ENCODE measurements around the gene TPD52L3. TPM values are rescaled to one million over a fixed set of nuclear protein-coding genes. Genes with fewer than 3 reads are reported as not detected.

The TPD52L3 gene
- not detected in 2 replicates for polyA plus RNA-seq (2011; rRNA removed)
- not detected in 2 replicates for polyA minus RNA-seq (2011; rRNA and poly(A)+ RNA removed)

DNA sequence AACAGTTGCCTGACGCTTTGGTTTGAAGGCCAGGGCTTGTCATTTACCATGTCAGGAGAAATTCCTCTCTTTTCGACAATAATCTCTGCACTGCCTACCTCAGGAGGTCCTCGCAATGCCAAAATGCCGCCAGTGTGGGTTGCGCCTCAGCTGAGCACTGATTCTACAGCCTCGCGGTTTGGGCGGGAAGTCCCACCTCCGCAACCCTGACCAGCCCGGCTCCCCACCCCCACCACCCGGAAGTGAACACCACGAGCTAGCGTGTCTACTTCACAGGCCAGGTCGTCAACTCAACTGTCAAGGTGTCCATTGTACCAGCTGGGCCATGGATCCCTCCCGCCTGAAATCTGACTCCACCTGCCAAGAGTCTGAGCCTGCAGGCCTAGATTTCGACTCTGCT lies at the start of gene TPD52L3:
Gene TPD52L3, plus strand, starts transcription at position 273 of the 400 bp plus-strand sequence. CDS start 221 bp downstream, outside the sequence.
- POLR2A ChIA-PET = no interaction called here
- TF ChIP-seq, protein P1, sequence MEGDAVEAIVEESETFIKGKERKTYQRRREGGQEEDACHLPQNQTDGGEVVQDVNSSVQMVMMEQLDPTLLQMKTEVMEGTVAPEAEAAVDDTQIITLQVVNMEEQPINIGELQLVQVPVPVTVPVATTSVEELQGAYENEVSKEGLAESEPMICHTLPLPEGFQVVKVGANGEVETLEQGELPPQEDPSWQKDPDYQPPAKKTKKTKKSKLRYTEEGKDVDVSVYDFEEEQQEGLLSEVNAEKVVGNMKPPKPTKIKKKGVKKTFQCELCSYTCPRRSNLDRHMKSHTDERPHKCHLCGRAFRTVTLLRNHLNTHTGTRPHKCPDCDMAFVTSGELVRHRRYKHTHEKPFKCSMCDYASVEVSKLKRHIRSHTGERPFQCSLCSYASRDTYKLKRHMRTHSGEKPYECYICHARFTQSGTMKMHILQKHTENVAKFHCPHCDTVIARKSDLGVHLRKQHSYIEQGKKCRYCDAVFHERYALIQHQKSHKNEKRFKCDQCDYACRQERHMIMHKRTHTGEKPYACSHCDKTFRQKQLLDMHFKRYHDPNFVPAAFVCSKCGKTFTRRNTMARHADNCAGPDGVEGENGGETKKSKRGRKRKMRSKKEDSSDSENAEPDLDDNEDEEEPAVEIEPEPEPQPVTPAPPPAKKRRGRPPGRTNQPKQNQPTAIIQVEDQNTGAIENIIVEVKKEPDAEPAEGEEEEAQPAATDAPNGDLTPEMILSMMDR (IDR thresholded peaks at IDR 0.05; ENCODE audit: insufficient read depth, low read depth, low read length) = no peak
- CTCF ChIA-PET = interaction anchor here (0.5 to 1.3 kb wide), 5 partner anchors 19 to 284 kb away, joined by 3 to 5 read pairs (median 3); no protein-coding TSS in a partner anchor

DNA sequence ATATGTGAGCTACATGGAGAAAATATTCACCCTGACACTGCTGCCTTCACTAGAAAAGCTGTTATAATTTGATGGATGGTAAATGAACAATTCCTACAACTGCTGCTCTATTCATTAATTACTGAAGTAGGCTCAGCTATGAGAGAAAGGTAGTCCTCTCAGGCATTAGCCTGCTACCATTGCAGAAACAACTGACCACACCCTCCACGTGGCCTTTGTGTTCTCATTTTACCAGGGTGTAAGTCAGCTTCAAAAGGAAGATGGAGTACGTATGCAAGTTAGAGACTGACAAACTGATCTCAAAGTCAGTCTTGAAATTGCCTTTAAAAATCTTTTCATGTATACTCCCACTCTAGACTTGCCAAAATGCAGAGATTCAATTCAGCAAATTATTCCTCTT lies 26.3 kb upstream of the TPD52L3 start:
- DNase-seq (ENCODE audit: low read depth) = no peak
- TF ChIP-seq, protein P1 (IDR thresholded peaks at IDR 0.05; ENCODE audit: insufficient read depth, low read depth, low read length) = no peak
- POLR2A ChIA-PET = no interaction called here
- H3K27me3 ChIP-seq (ENCODE audit: control insufficient read depth, insufficient read depth, low read length) = no peaks in the 10 kb centered on the region
- H3K36me3 ChIP-seq (ENCODE audit: control insufficient read depth, insufficient read depth, low read length) = no peaks in the 10 kb centered on the region
- CTCF ChIA-PET = interaction anchor here (0.7 to 0.9 kb wide), 2 partner anchors 247 to 252 kb away, joined by 3 read pairs; no protein-coding TSS in a partner anchor
- no peak overlapping the region for H3K4me3 ChIP-seq (ENCODE audit: low read depth, low read length)

More for the DNA sequence above, at the start of gene TPD52L3:
- Histone ChIP-seq H3K36me3 (ENCODE audit: control insufficient read depth, insufficient read depth, low read length) (no peaks in the 10 kb centered on the region), H3K4me3 (ENCODE audit: low read depth, low read length) (no peak within 1 kb of the TSS), H3K27me3 (ENCODE audit: control insufficient read depth, insufficient read depth, low read length) (no peaks in the 10 kb centered on the region)
- DNase-seq (ENCODE audit: low read depth) = no peak

DNA sequence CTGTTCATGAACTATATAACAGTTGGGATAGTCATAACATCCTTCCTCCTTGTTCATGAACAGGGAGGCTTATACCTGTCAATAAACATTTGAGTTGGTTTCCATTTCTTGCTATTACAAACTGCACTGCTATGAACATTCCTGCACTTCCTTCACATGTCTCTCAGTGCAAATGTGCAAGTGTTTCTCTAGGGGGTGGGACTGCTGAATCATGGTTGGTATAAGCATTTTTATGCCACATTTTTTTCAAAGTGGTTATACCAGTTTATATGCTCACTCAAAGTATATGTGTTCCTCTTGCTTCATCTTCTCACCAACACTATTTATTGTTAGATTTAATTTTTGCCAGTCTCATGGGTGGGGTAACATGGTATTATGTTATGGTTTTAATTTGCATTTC lies 25.8 kb upstream of the TPD52L3 start:
- TF ChIP-seq, protein P1 (IDR thresholded peaks at IDR 0.05; ENCODE audit: insufficient read depth, low read depth, low read length) = no peak
- Histone ChIP-seq H3K27me3 (ENCODE audit: control insufficient read depth, insufficient read depth, low read length) (no peaks in the 10 kb centered on the region), H3K4me3 (ENCODE audit: low read depth, low read length) (no peak overlapping the region), H3K36me3 (ENCODE audit: control insufficient read depth, insufficient read depth, low read length) (no peaks in the 10 kb centered on the region)
- ChIA-PET POLR2A (no interaction called here), CTCF (interaction anchor here (0.7 to 0.9 kb wide), 2 partner anchors 248 to 252 kb away, joined by 3 read pairs; no protein-coding TSS in a partner anchor)
- DNase-seq (ENCODE audit: low read depth) = no peak

DNA sequence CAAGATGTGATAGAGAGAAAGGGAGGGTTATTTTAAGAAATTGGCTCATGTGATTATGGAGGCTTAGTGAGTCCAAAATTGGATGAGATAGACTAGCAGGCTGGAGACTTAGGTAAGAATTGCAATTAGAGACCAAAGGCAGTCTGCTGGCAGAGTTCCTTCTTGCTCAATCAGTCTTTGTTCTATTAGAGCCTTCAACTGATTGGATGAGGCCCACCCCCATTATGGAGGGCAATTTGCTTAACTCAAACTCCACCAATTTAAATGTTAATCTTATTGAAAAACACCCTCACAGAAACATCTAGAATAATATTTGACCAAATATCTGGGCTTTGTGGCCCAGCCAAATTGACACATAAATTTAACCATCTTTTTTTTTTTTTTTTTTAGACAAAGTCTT lies 23.9 kb upstream of the TPD52L3 start:
- POLR2A ChIA-PET = no interaction called here
- DNase-seq (ENCODE audit: low read depth) = no peak
- no peaks in the 10 kb centered on the region for H3K36me3 ChIP-seq (ENCODE audit: control insufficient read depth, insufficient read depth, low read length)
- H3K4me3 ChIP-seq (ENCODE audit: low read depth, low read length) = no peak overlapping the region
- no peaks in the 10 kb centered on the region for H3K27me3 ChIP-seq (ENCODE audit: control insufficient read depth, insufficient read depth, low read length)
- TF ChIP-seq, protein P1 (IDR thresholded peaks at IDR 0.05; ENCODE audit: insufficient read depth, low read depth, low read length) = no peak
- CTCF ChIA-PET = interaction anchor here (1.0 to 6.1 kb wide), 2 partner anchors 250 to 418 kb away, joined by 3 to 91 read pairs; no protein-coding TSS in a partner anchor

DNA sequence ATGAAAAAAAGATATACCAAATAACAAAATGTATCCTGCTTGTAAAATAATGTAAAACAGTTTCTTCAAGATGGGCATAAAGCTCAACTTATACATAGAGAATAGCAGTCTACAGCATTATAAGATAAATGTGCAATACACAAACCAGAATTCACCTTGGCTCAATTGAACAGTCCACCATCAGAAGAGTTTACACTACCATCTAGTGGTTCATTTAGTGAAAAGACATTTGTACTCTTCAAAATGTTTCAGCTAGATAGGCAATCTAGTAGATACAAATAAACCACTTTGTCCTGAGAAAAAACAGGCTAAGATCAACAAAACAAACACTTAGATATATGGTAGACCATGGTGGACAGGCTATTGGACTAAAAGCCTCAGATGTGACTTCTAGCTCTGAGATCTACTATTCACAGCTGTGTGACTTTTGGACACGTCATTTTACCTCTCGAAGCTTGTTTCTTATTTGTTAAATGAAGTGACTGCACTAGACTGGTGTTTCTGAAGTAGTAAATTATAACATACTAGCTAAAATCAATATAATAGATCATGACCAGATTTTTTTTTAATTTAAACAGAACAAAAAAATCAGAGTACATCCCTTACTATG lies 22.1 kb upstream of the TPD52L3 start:
- POLR2A ChIA-PET = interaction anchor here (0.8 kb wide), 1 partner anchor 252 kb away, joined by 3 read pairs; no protein-coding TSS in a partner anchor

More for the DNA sequence above, 22.1 kb upstream of the TPD52L3 start:
- no peaks in the 10 kb centered on the region for H3K27me3 ChIP-seq (ENCODE audit: control insufficient read depth, insufficient read depth, low read length)
- no peaks in the 10 kb centered on the region for H3K36me3 ChIP-seq (ENCODE audit: control insufficient read depth, insufficient read depth, low read length)
- TF ChIP-seq, protein P1 (IDR thresholded peaks at IDR 0.05; ENCODE audit: insufficient read depth, low read depth, low read length) = peak; percentile 42
- H3K4me3 ChIP-seq (ENCODE audit: low read depth, low read length) = no peak overlapping the region
- CTCF ChIA-PET = interaction anchor here (0.6 to 6.1 kb wide), 27 partner anchors 9 to 507 kb away, joined by 3 to 91 read pairs (median 4); partner anchors contain the start of genes IL33 and TPD52L3
- no peak for DNase-seq (ENCODE audit: low read depth)

Measured in BJ (cell line).